NCI-H2196 treated with DMSO at 0.1 percent for 48 hours (cell line): Measurements from ENCODE around the gene SDR39U1.

Experiments
- DNase-seq: peaks from one replicate; lab custom pipeline; 2025; ENCODE audit not compliant: unreplicated experiment; lab: John Stamatoyannopoulos, UW

The SDR39U1 gene

DNA sequence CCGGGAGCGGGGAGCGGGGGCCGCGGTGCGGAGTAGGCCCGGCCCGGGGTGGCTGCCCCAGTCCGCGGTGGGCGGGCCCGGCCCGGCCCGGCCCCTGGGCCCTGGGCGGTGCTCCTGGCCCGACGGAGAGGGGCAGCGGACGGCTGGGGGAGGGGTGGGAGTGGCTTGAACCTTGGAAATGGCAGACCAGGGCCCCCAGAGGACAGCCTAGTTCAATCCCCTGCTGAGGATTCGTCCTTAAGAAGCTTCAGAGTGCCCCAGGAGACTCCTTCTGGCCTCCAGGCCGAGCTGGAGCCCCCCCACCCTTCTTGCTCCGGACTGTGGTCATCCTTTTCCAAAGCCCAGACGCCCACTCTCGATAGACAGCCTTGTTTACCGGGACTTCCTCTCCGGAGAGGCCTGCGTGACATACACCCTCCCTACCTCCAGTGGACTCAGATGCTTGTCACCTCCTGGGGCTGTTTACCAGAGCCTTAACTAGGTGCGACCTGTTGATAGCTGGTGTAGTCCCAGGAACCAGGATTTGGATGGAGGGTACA is 12.4 kb downstream of the SDR39U1 start:
- no peak for DNase-seq

DNA sequence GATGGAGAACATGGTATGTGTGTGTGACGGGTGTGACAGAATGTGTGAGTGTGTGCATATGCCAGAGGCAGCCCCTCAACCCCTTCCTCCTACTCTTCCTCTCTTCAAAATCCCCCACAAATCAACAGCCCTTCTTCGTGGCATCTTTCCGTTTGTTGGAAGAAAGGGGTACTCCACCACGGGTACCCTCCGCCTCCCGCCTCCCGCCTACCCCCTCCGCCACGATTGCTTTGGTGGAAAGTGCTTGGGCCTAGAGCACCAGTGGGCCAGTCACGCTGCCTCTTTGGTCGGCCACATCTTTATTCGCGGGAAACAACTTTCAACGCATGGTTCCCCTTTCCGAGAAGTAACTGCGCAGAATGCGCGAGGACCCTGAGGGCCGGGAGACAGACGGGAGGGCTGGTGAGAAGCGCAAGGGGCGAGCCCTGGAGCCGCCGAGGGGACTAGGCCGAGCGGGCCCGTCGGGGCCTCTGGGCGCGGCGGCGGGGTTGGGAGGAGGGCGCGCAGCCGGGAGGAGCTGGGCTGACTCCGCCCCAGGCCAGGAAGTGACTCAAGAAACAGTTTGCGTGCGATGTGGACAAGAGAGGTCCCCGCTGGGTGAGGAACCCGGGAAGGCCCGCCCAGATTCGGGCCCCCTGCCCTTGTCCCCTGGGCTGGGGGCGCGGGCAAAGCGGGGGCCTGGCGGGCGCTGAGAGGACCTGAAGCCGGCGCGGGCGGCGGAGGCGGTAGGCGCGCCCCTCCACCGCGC is 13.0 kb downstream of the SDR39U1 start, which contains the start of the genes CBLN3 and KHNYN:
TSS of gene CBLN3 (minus strand) at position 274 of the 748 bp plus-strand sequence. CDS start 614 bp downstream, outside the sequence.
TSS of gene KHNYN (plus strand) at position 560 of the 748 bp plus-strand sequence. CDS start 777 bp downstream, outside the sequence.
- peak; percentile 73 for DNase-seq

DNA sequence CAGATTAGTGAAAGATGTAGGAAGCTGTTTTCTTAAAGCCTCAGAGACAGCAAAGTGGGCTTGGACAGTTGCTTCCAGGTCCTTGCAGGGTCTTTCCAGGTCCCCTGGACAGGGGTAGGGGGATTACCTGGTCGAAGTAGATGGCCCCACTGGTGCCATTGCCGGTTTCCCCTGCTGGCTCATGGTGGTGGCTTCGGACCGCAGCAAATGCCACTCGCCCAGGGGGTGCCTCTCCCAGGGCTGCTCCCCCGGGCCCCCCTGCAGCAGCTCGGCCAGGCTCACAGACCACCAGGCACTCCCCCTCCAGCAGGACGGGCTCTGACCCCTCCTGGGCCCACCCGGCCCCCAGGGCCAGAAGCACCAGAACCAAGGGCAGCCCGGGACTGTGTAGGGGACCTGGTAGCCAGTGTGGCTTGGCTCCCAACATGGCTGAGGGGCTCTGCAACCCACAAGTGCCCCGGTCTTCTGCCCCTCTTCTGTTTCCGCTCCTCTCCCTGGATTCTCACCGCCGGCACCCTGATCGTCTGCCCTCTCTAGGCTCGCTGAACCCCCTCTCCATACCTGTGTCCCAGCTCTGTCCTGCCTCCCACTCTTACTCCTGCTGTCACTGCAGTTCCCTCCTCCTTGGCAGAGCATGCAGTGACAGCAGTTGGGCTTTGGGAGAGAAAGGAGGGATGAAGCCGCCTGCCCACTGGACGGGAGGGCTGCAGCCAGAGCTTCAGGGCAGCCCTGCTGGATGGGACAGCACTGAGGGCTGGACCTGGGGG is 13.8 kb downstream of the SDR39U1 start:
- no peak for DNase-seq

DNA sequence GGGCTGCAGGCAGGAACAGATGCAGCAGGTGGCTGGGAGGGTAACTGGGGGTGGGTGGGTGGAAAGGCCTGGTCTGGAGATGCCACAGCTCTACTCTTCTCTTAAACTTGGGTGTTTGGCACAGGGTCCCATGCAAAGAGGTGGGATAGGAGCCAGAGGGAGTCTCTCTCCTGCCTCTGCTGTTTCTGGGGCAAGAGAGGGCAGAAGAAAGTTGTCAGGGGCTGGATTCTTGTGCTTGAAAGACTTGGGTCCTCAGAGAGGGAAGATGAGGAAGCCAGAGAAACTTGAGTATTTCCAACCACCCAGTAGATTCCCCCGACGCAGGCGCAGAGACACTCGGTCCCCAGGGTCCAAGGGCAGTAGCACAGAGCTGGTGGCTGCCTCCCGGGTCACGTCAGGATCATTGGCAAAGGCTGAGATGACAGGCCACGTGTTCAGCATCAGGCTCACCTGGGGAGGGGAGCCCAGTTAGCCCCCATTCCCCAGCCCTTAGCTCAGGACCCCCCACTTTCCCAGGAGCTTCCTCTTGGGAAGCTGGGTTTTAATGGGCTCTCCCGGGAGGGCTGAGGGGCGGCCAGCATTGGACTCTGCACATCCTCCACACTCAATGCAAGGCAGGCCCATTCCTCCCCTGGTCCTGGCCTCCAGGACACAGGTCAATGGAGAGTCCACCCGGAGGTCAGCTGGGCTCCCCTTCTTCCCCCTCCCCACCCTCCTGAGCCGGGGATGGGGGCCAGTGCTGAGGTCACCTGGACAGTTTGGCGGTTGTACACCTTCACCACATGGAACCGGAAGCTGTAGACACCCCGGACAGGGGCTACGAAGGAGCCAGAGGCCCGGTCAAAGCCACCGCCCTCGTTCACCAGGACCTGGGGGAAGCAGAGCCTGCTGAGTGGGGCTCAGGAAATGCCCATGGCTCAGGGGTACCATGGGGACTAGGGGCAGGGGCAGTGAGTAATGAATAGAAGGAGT is 14.8 kb downstream of the SDR39U1 start:
- DNase-seq = no peak

DNA sequence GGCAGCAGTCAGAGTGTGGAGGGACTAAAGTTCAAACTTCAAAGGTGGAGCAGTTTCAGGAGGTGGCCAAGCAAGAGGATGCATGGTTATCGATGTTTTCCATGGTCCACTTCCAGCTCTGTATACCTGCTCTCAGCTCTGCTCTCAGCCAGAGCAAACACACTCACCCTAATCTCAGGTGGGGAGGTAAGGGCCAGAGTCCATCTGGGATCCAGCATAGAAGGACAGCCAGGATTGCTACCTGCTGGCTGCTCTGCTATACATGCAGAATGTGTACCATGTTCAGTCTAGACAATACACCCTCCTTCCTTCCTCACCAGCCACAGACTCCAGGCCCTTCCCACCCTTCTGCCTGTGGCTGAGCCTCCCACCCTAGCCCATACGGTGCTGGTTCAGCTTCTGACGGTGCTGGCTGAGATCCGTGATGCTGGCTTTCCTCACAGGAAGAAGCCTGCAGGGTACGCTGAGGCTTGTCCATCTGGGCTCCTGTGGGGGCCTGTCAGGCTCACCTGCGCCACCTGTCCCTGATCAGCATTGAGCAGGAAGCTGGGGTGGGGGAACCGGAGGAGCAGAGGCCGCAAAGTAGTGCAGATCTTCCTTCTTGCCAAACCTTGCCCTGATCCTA is 15.6 kb downstream of the SDR39U1 start:
- DNase-seq = no peak

DNA sequence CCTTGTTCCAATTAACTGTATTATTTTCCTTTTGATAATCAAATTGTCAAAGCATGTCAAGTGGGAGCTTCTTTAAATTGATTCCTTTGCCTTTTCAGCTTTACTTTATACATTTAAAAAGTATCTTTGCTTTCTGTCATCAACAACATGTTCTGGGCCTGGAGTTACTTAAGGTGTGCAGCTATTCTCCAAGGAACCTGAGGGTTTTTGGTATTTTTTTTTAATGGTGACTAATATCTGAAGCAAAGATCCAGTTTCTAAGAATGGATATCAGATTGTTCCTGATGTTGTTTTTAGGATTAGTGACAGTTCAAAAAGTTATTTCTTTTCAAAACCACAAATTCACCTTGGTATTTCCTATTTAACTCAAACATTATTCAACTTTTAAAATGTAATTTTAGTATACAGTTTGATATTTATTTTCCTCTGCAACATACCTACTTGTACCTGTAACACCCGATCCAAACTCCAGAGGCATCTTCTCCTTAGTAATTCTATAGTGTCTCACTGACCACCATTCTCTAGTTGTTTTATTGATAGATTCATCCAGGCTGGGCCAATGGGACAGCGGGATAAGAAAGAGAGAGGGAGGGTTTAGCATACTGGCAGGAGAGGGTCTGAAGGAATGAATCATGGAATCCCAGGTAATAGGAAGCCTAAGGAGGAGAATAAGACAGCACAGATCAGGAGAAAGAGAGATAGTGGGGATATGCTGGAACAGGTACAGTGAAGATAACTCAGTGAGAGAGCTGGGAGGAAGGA is 16.2 kb downstream of the SDR39U1 start:
- DNase-seq = no peak

DNA sequence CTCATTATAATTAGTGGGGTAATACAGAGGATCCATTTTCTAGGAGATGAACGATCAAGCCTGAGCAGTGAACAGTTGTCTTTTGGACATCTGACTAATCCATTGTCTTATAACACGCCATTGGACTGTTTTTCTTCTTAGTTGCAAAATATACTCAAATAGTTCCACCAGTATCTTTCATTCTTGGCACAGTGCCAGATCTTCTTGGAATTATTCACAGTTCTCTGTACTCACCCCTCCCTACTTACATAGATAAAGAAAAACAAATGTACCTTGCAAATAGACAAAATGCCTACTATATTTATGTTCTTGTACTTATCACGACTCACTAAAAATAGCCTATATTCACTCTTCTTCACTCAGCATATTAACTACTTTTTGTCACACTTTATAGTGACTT is 16.9 kb downstream of the SDR39U1 start:
- DNase-seq = no peak

DNA sequence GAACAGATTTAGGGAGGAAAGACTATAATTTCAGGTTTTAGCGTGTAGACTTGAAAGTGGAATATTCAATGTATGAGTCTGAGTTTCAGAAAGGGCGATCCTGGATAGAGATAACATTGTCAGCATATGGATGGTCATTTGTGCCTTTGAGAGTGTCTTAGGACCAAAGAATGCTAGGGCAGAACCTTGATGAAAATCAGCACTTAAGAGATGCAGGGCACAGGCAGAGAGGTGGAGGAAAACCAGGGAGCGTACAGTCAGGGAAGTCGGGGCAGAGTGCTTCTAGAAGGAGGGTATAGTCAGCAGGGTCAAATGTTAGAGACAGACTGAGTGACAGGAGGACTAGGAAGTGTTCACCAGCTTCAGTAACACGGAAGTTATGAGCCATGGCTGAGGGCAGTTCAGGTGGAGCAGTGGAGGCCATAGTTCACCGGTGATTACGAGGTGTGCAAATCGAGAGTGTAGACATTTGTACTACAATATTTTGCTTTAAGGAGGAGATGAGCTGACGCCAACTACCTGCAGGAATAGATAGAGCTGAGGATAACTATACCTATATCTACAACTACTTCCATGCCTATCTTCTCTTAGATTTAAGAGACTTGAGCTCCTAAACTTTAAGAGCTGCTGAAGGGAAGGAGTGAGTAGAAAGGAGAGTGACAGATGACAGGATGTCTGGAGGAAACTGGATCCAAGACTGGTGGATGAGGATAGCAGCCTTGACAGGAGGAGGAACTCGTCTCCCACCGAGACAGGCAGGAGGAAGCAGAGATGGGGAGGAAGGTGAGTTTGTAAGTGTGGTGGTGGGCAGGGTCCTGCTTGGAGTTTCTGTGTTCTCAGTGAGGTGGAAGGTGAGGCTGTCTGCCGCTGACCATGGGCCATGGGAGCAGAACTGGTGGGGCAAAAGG is 19.6 kb downstream of the SDR39U1 start:
- DNase-seq = no peak

DNA sequence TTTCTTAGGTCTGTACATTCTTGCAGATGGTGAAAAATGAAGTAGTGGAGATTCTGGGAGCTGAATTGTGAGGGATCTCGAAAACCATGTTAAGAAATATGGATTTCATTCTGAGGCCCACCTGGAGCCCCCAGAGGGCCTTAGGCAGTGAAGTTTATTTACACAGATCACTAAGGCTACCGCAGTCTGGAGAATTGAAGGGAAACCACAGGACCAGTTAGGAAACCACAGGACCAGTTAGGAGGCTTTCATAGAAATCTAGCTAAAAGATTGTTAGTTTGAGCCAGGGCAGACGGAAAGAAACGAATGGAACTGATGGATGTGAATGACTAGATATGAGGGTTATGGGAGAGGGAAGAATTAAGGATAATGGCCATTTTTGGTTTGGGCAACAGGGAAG is 20.3 kb downstream of the SDR39U1 start:
- DNase-seq = no peak

DNA sequence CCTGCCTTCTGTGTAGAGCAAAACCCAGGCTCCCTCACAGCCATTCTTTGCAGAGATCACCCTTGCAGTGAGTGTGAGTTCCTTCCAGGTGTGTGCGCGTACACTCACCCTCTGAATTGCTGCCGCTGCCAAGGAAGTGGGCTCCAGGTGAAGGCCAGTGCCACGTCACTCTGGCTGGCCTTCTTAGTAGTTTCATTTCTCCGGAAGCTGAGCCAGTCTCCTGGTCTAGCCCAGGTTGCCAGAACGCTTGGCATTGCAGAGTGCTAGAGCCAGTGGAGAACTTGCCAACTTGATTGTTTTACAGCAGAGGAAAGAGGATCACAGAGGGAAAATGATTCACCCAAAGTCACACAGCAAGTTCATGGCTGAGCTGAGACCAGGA is 24.1 kb downstream of the SDR39U1 start:
- no peak for DNase-seq

DNA sequence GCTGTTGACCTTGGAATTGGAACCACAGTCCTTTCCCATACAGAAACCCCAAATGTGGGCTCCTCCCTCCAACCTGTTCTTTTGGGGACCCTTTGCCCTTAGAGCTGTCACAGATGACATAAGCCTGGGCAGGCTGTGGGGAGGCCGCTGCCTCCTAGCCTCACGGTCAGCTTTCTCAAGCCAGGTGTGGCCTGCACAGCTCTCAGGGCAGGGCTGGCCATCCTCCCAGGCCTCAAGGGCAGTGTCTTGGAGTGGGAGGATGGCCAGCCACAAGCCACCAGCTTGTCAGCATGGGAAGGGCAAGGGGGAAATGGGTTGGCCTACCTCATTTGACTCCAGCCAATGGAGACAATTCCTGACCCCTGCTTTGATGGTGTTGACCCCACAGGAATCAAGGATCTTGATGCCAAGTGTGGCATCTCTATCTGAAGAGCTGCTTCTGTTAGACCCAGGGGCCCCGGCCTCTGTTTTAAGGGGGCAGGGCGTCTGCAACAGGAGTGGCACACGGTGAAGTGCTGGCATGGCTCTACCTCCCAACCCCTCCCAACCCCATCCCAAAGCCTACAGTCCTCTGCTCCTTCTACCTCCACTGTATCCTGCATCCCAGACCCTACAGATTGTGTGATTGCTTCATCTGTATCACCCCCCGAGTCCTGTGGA is 24.6 kb downstream of the SDR39U1 start:
- no peak for DNase-seq

DNA sequence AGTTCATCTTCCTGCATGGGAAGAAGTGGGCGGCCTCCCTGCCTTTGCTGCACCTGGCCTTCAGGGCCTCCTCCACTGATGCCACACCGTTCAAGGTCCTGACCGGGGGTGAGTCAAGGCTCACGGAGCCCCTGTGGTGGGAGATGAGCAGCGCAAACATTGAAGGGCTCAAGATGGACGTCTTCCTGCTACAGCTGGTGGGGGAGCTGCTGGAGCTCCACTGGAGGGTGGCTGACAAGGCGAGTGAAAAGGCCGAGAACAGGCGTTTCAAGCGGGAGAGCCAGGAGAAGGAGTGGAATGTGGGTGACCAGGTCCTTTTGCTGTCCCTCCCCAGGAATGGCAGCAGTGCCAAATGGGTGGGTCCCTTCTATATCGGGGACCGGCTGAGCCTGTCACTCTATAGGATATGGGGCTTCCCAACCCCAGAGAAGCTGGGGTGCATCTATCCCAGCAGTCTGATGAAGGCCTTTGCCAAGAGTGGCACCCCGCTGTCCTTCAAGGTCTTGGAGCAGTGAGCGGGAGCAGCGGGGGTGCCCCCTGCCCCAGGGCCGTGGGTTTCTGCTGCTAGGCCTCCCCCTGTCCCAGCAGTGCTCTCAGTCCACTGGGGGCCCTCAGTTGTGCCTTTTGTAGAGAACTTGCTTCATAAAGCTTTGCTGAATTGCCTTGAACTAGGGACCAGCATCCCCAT is 25.5 kb downstream of the SDR39U1 start:
- DNase-seq = no peak

DNA sequence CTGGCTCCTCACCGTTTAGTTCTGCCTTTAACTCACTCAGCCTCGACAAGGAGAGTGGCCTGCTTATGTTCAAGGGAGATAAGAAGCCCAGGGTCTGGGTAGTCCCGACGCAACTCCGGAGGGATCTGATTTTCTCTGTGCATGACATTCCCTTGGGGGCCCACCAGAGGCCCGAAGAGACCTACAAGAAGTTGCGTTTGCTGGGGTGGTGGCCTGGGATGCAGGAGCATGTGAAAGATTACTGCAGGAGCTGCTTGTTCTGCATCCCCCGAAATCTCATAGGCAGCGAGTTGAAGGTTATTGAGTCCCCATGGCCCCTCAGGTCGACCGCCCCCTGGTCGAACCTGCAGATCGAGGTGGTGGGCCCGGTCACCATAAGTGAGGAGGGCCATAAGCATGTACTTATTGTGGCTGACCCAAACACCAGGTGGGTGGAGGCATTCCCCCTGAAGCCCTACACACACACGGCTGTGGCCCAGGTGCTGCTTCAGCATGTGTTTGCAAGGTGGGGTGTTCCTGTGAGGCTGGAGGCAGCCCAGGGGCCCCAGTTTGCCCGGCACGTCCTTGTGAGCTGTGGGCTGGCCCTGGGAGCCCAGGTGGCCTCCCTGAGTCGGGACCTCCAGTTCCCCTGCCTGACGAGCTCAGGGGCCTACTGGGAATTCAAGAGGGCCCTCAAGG is 26.2 kb downstream of the SDR39U1 start:
- DNase-seq = no peak

DNA sequence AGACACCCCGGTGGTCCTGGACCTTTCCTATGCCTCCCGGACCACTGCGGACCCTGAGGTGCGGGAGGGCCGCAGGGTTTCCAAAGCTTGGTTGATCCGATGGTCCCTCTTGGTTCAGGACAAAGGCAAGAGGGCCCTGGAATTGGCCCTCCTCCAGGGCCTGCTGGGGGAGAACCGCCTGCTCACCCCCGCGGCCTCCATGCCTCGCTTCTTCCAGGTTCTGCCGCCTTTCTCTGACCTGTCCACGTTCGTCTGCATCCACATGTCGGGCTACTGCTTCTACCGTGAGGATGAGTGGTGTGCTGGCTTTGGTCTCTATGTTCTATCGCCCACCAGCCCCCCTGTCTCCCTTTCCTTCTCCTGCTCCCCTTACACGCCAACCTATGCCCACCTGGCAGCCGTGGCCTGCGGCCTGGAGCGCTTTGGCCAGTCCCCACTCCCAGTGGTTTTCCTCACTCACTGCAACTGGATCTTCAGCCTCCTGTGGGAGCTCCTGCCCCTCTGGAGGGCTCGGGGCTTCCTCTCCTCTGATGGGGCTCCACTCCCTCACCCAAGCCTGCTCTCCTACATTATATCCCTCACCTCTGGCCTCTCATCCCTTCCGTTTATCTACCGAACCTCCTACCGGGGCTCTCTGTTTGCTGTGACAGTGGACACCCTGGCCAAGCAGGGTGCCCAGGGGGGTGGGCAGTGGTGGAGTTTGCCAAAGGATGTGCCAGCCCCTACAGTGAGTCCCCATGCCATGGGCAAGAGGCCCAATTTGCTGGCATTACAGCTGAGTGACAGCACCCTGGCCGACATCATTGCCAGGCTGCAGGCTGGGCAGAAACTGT is 26.9 kb downstream of the SDR39U1 start:
- DNase-seq = no peak

DNA sequence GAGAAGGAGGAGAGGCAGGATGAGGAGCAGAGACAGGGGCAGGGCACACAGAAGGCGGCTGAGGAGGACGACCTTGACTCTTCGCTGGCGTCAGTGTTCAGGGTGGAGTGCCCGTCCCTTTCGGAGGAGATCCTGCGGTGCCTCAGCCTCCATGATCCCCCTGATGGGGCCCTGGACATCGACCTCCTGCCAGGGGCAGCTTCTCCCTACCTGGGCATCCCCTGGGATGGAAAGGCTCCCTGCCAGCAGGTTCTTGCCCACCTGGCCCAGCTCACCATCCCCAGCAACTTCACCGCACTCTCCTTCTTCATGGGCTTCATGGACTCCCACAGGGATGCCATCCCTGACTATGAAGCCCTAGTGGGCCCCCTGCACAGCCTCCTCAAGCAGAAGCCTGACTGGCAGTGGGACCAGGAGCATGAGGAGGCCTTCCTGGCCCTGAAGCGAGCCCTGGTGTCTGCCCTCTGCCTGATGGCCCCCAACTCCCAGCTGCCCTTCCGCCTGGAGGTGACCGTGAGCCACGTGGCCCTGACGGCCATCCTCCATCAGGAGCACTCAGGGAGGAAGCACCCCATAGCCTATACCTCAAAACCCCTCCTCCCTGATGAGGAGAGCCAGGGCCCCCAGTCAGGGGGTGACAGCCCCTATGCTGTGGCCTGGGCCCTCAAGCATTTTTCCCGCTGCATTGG is 27.7 kb downstream of the SDR39U1 start:
- DNase-seq = no peak

DNA sequence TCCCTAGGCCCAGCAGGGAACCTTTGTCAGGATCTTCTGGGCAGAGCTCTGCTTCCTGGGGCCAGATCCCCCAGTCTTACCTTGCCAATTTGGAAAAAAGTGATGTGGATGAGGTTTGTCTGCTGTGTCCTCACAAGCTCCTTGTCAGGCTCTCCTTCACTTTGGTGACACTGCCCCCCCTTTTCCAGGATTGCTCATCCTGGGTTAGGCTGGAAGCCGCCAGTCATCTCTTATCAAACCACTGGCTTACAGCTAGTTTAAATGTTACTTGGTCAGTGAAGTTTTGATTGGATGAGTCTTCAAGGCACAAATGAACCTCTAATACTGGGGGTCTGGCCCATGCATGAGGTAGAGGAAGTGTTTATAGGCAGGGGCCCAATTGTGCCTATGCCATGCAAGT is 28.5 kb downstream of the SDR39U1 start:
- no peak for DNase-seq
